Neural progenitor cell (in vitro differentiated cells): ENCODE data around the gene CHCHD6. TPM values are rescaled to one million over a fixed set of nuclear protein-coding genes. Genes with fewer than 3 reads are reported as not detected.

Source experiments
- DNase-seq: peaks from one replicate; pipeline ENCODE4 v3.0.0-alpha.2; 2016; ENCODE audit warnings: low spot score
- H2AFZ ChIP-seq: fragments of 200-600 bp; sonication (generic); replicated peaks from 2 replicates; pipeline ENCODE4 v1.6.1; 2016; ENCODE audit warnings: antibody characterized with exemption
- H3F3A ChIP-seq: fragments of 200-600 bp; sonication (generic); 2 replicates; pipeline ENCODE4 v1.6.1; 2016; ENCODE audit warnings: antibody characterized with exemption, low read depth
- H3K27ac ChIP-seq: fragments of 200-600 bp; sonication (generic); 2 replicates; pipeline ENCODE4 v1.5.1; 2016; ENCODE audit warnings: mild to moderate bottlenecking
- H3K27me3 ChIP-seq: fragments of 200-600 bp; sonication (generic); 2 replicates; pipeline ENCODE4 v1.6.1; 2016; ENCODE audit warnings: mild to moderate bottlenecking, moderate library complexity
- H3K36me3 ChIP-seq: fragments of 200-600 bp; sonication (generic); 2 replicates; pipeline ENCODE4 v1.5.1; 2016
- H3K4me1 ChIP-seq: fragments of 200-600 bp; sonication (generic); 2 replicates; pipeline ENCODE4 v1.6.1; 2016; ENCODE audit warnings: mixed run types
- H3K4me2 ChIP-seq: fragments of 200-600 bp; sonication (generic); 2 replicates; pipeline ENCODE4 v1.6.1; 2016
- H3K4me3 ChIP-seq: fragments of 200-600 bp; sonication (generic); 2 replicates; pipeline ENCODE4 v1.5.1; 2016
- H3K79me2 ChIP-seq: fragments of 200-600 bp; sonication (generic); 2 replicates; pipeline ENCODE4 v1.6.1; 2016; ENCODE audit warnings: low read depth
- H3K9ac ChIP-seq: fragments of 200-600 bp; sonication (generic); 2 replicates; pipeline ENCODE4 v1.6.1; 2016
- H3K9me3 ChIP-seq: fragments of 200-600 bp; sonication (generic); 2 replicates; pipeline ENCODE4 v1.5.1; 2016; ENCODE audit warnings: low read depth
- H4K20me1 ChIP-seq: fragments of 200-600 bp; sonication (generic); 2 replicates; pipeline ENCODE4 v1.6.1; 2016; ENCODE audit warnings: low read depth
- H3K27ac Mint-ChIP-seq: 3 replicates; pipeline ENCODE4 v1.8.0; 2021; ENCODE audit warnings: mixed read lengths
- H3K27me3 Mint-ChIP-seq: 2 replicates; pipeline ENCODE4 v1.8.0; 2022; ENCODE audit warnings: low read depth, mild to moderate bottlenecking, inconsistent platforms, moderate library complexity, mixed read lengths; ENCODE audit not compliant: insufficient read depth
- H3K36me3 Mint-ChIP-seq: 3 replicates; pipeline ENCODE4 v1.8.0; 2021; ENCODE audit warnings: mixed read lengths
- H3K4me1 Mint-ChIP-seq: 3 replicates; pipeline ENCODE4 v1.8.0; 2021; ENCODE audit warnings: mixed read lengths
- H3K4me3 Mint-ChIP-seq: 3 replicates; pipeline ENCODE4 v1.8.0; 2021; ENCODE audit warnings: mild to moderate bottlenecking, moderate library complexity, mixed read lengths
- H3K9me3 Mint-ChIP-seq: 3 replicates; pipeline ENCODE4 v1.8.0; 2020; ENCODE audit warnings: mixed read lengths
- EZH2 ChIP-seq: fragments of 200-600 bp; sonication (generic); IDR thresholded peaks from 2 replicates; pipeline ENCODE4 v1.6.1; 2017; ENCODE audit warnings: antibody characterized with exemption, mild to moderate bottlenecking, moderate library complexity
- EZH2phosphoT487 ChIP-seq: fragments of 200-600 bp; sonication (generic); IDR thresholded peaks from 2 replicates; pipeline ENCODE4 v1.6.1; 2017; ENCODE audit warnings: antibody characterized with exemption
- total RNA-seq: library from RNA; depleted of rRNA; stranded (reverse); fragments of >200 nt; gene quantifications from 2 replicates; pipeline ENCODE4 v1.2.3, GENCODE V29; 2015; ENCODE audit warnings: low replicate concordance
- TF ChIP-seq, protein P1 (sequence below): fragments of 200-600 bp; sonication (generic); IDR thresholded peaks from 2 replicates; pipeline ENCODE4 v1.5.1; 2017; ENCODE audit warnings: antibody characterized with exemption, mild to moderate bottlenecking

Gene CHCHD6
- total RNA-seq, 1 donor from 2014 or later = 35.7 TPM

- Mint-ChIP-seq H3K9me3 (no peaks in the 10 kb centered on the region), H3K36me3 (peaks cover 8% of the 10 kb centered on the region), H3K4me1 (peaks cover 17% of the 10 kb centered on the region), H3K27ac (no peak overlapping the region), H3K4me3 (no peak overlapping the region), H3K27me3 (peaks cover 2% of the 10 kb centered on the region)
- no peak overlapping the region for H3K4me3 ChIP-seq
- H3K4me1 ChIP-seq = peaks cover 11% of the 10 kb centered on the region
- no peak overlapping the region for H3K4me2 ChIP-seq
- no peak overlapping the region for H3K9ac ChIP-seq
- no peak for DNase-seq
- no peak overlapping the region for H3K27ac ChIP-seq
- TF ChIP-seq EZH2 = no peak
- TF ChIP-seq, protein P1, sequence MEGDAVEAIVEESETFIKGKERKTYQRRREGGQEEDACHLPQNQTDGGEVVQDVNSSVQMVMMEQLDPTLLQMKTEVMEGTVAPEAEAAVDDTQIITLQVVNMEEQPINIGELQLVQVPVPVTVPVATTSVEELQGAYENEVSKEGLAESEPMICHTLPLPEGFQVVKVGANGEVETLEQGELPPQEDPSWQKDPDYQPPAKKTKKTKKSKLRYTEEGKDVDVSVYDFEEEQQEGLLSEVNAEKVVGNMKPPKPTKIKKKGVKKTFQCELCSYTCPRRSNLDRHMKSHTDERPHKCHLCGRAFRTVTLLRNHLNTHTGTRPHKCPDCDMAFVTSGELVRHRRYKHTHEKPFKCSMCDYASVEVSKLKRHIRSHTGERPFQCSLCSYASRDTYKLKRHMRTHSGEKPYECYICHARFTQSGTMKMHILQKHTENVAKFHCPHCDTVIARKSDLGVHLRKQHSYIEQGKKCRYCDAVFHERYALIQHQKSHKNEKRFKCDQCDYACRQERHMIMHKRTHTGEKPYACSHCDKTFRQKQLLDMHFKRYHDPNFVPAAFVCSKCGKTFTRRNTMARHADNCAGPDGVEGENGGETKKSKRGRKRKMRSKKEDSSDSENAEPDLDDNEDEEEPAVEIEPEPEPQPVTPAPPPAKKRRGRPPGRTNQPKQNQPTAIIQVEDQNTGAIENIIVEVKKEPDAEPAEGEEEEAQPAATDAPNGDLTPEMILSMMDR = no peak
- TF ChIP-seq EZH2phosphoT487 = no peak
- peaks cover 35% of the 10 kb centered on the region for H3K79me2 ChIP-seq
- H4K20me1 ChIP-seq = peaks cover 44% of the 10 kb centered on the region
- no peaks in the 10 kb centered on the region for H3F3A ChIP-seq
- no peak overlapping the region for H2AFZ ChIP-seq
- no peaks in the 10 kb centered on the region for H3K9me3 ChIP-seq
- H3K27me3 ChIP-seq = no peaks in the 10 kb centered on the region
- H3K36me3 ChIP-seq = no peaks in the 10 kb centered on the region
Observed at GRCh38 chr3:127003175-127003555, 299.1 kb downstream of the CHCHD6 start.

DNA sequence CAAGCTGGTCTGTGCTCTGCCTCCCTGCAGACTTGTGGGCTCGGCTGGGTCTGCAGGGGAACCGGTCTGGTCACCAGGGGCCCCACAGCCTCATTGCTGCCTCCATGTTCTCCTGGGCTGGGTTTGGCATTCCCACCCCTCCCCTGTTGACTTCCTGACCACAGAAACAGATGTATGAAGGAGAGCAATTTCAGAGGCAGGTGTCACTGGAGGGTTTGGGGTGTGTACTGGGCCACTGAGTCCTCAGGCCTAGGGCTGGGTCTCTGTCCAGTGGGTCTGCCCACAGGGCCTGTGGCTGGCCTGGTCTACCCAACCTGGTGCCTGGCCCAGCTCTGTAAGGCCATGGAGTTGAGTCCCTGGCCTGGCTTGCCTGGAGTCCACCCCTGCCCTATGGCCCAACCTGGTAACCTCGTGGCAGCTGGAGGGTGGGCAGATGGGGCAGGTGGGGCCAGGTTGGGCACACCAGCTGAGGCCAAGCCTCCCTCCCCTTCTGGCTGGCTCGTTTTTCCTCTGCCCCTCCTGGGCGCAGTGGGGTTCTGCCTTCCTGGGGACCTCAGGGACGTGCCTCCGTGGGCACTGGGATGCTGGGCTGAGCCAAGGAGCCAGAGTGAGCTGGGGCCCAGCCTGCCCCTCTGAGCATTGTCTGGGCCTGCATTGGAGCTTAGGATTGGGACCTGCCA, 299.7 kb downstream of the CHCHD6 start:
- no peaks in the 10 kb centered on the region for H3K27me3 ChIP-seq
- no peak overlapping the region for H3K27ac ChIP-seq
- H3K36me3 ChIP-seq = no peaks in the 10 kb centered on the region
- H3F3A ChIP-seq = no peaks in the 10 kb centered on the region
- H3K9me3 ChIP-seq = no peaks in the 10 kb centered on the region
- no peak overlapping the region for H3K27ac Mint-ChIP-seq
- no peak overlapping the region for H2AFZ ChIP-seq
- no peak overlapping the region for H3K4me3 ChIP-seq
- H4K20me1 ChIP-seq = peaks cover 43% of the 10 kb centered on the region
- peaks cover 29% of the 10 kb centered on the region for H3K79me2 ChIP-seq
- H3K9me3 Mint-ChIP-seq = no peaks in the 10 kb centered on the region
- H3K36me3 Mint-ChIP-seq = peaks cover 8% of the 10 kb centered on the region
- no peak for DNase-seq
- TF ChIP-seq, protein P1 = no peak
- TF ChIP-seq EZH2phosphoT487 = no peak
- TF ChIP-seq EZH2 = no peak
- peaks cover 2% of the 10 kb centered on the region for H3K27me3 Mint-ChIP-seq
- H3K9ac ChIP-seq = no peak overlapping the region
- H3K4me3 Mint-ChIP-seq = no peak overlapping the region
- H3K4me2 ChIP-seq = no peak overlapping the region
- H3K4me1 Mint-ChIP-seq = peaks cover 17% of the 10 kb centered on the region
- H3K4me1 ChIP-seq = peaks cover 11% of the 10 kb centered on the region

DNA sequence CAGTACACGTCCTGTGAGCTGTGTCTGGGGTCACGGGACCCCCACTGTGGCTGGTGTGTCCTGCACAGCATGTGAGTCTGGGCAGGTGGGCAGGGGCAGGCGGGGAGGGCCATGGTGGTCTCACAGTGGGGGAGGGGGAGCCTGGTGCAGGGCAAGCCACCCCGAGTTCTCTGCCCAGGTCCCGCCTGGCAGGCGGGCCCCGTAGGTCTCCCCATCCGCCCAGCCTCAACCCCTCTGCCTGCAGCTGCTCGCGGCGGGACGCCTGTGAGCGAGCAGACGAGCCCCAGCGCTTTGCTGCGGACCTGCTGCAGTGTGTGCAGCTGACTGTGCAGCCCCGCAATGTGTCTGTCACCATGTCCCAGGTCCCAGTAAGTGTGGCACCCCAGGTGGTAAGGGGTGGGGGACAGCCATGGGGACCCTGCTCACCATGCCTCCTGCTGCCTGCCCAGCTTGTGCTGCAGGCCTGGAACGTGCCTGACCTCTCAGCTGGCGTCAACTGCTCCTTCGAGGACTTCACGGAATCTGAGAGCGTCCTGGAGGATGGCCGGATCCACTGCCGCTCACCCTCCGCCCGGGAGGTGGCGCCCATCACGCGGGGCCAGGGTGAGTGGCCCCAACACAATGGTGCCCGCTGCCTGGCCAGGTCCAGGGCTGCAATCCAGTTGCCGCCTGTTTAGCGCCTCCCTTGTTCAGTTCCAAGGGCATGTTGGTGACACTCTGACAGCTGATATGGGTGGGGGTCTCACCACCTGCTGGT, 300.8 kb downstream of the CHCHD6 start:
- TF ChIP-seq EZH2 (no peak), EZH2phosphoT487 (no peak)
- TF ChIP-seq, protein P1 = no peak
- H3K27me3 Mint-ChIP-seq = peaks cover 2% of the 10 kb centered on the region
- Histone ChIP-seq H3K79me2 (peaks cover 23% of the 10 kb centered on the region), H3K4me3 (no peak overlapping the region), H3K4me2 (no peak overlapping the region), H3F3A (no peaks in the 10 kb centered on the region), H2AFZ (no peak overlapping the region), H3K27ac (no peak overlapping the region), H3K27me3 (no peaks in the 10 kb centered on the region), H3K9ac (no peak overlapping the region), H3K4me1 (peaks cover 11% of the 10 kb centered on the region), H3K36me3 (no peaks in the 10 kb centered on the region), H3K9me3 (no peaks in the 10 kb centered on the region), H4K20me1 (peaks cover 42% of the 10 kb centered on the region)
- peaks cover 26% of the 10 kb centered on the region for H3K4me1 Mint-ChIP-seq
- H3K4me3 Mint-ChIP-seq = no peak overlapping the region
- no peak for DNase-seq
- H3K9me3 Mint-ChIP-seq = no peaks in the 10 kb centered on the region
- peaks cover 10% of the 10 kb centered on the region for H3K36me3 Mint-ChIP-seq
- no peak overlapping the region for H3K27ac Mint-ChIP-seq
